PFSK-1 (cell line): Measurements from ENCODE around the gene SEPTIN10.

Source experiments
- FOXP2 ChIP-seq: optimal IDR thresholded peaks from 2 replicates; pipeline ENCODE3; 2011; ENCODE audit warnings: borderline replicate concordance, control low read depth, inconsistent platforms; ENCODE audit not compliant: insufficient read depth; ENCODE audit errors: extremely low read length, extremely low read depth
- POLR2AphosphoS5 ChIP-seq: IDR thresholded peaks from 2 replicates; pipeline ENCODE4 v1.6.1; 2012; ENCODE audit warnings: low read depth, mild to moderate bottlenecking, control low read depth, low read length, moderate library complexity
- SIN3A ChIP-seq: IDR thresholded peaks from 2 replicates; pipeline ENCODE4 v1.6.1; 2012; ENCODE audit warnings: mild to moderate bottlenecking, low read length, moderate library complexity, borderline replicate concordance; ENCODE audit not compliant: insufficient read depth
- TAF1 ChIP-seq: IDR thresholded peaks from 2 replicates; pipeline ENCODE4 v1.6.1; 2012; ENCODE audit warnings: low read length, control low read depth, borderline replicate concordance; ENCODE audit not compliant: insufficient read depth
- TF ChIP-seq, protein P1 (sequence below), 2 experiments: IDR thresholded peaks; 2 replicates each; pipeline versions ENCODE4 v1.6.1 to v1.8.0; 2011 to 2012; ENCODE audit warnings: low read depth in 2 of 2, low read length in 2 of 2, control low read depth in 1 of 2, inconsistent platforms in 1 of 2, mild to moderate bottlenecking in 1 of 2, moderate library complexity in 1 of 2; ENCODE audit not compliant: insufficient read depth in 1 of 2

DNA sequence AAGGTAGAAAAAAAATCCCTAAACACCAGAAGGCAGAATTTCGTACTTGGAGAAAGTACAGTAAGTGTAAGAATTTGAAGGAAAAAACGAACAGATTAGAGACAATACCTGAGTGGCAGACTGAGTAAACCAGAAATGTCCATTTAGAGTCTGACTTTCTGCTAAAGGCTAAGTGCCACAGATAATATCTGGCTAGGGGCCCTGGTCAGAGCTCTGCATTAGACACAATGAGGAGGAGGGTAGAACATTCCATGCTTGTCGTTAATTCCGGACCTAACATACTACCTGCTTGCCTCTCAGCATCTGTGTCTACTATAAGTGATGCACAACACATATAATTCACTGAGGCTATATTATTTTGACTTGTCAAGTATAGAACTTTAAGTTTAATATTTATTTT is 18.1 kb downstream of the SEPTIN10 start:
- TF ChIP-seq POLR2AphosphoS5 = no peak
- TF ChIP-seq, protein P1, sequence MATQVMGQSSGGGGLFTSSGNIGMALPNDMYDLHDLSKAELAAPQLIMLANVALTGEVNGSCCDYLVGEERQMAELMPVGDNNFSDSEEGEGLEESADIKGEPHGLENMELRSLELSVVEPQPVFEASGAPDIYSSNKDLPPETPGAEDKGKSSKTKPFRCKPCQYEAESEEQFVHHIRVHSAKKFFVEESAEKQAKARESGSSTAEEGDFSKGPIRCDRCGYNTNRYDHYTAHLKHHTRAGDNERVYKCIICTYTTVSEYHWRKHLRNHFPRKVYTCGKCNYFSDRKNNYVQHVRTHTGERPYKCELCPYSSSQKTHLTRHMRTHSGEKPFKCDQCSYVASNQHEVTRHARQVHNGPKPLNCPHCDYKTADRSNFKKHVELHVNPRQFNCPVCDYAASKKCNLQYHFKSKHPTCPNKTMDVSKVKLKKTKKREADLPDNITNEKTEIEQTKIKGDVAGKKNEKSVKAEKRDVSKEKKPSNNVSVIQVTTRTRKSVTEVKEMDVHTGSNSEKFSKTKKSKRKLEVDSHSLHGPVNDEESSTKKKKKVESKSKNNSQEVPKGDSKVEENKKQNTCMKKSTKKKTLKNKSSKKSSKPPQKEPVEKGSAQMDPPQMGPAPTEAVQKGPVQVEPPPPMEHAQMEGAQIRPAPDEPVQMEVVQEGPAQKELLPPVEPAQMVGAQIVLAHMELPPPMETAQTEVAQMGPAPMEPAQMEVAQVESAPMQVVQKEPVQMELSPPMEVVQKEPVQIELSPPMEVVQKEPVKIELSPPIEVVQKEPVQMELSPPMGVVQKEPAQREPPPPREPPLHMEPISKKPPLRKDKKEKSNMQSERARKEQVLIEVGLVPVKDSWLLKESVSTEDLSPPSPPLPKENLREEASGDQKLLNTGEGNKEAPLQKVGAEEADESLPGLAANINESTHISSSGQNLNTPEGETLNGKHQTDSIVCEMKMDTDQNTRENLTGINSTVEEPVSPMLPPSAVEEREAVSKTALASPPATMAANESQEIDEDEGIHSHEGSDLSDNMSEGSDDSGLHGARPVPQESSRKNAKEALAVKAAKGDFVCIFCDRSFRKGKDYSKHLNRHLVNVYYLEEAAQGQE (IDR thresholded peaks at IDR 0.05; ENCODE audit: insufficient read depth in 1 of 2, low read depth in 2 of 2, low read length in 2 of 2) = no peak
- TF ChIP-seq SIN3A = no peak
- no peak for TF ChIP-seq TAF1
- no peak for TF ChIP-seq FOXP2
